Measurements from ENCODE around the gene NTN4. TPM values are rescaled to one million over a fixed set of nuclear protein-coding genes. Genes with fewer than 3 reads are reported as not detected.

Gene NTN4
- total and polyA plus RNA-seq, 10 of the 15 experiments (the other 5 are each of a cell fraction or from before 2014, with no cell fraction given): 0.15 TPM; not detected in 9

DNA sequence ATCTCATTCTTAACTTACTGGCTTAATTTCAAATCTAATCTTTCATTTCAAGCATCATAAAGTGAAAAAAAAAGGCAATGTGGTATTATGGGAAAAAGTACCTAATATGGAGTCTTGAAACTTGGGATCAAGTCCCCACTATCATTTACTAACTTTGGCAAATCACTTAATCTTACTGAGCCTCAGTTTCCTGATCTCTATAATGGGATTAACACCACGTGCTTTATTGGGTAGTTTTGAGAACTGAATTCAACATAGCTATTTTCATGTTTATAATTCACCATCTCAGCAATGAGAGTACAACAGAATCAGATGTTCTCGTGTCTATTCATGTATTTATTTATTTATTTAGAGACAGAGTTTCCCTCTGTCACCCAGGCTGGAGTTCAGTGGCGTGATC lies 78.3 kb downstream of the NTN4 start (continued):
- TF ChIP-seq REST (IDR thresholded peaks at IDR 0.05; ENCODE audit: low read depth, low read length) (no peak), SRF (IDR thresholded peaks at IDR 0.05; ENCODE audit: low read depth in 2 of 2, low read length in 2 of 2) (no peak), MAX (IDR thresholded peaks at IDR 0.05; ENCODE audit: low read depth, low read length) (no peak)

DNA sequence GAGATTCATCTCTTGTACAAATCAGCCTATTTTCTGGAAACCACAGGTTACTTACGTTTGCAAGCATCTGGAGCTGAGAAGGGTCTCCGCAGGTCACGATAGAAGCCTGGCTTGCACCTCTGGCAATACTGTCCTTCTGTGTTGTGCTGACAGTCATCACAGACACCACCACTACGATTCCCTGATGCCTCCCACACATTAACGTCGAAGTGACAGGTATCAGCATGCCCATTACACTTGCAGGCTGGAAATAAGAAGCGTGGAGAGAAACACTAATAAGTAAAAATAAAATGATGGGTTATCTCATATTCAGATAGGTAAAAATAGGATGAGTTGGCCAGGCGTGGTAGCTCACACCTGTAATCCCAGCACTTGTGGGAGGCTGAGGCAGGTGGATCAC lies 80.2 kb downstream of the NTN4 start:
- no peak for FAIRE-seq
- BruUV-seq (replicated peaks): no TSS peak
- Histone ChIP-seq H3K27me3 (replicated peaks in 1 of 2; ENCODE audit: control insufficient read depth in 2 of 2, insufficient read depth in 2 of 2, low read length in 1 of 2) (peaks cover 2 to 13% of the 10 kb centered on the region in 2 experiments), H3K4me2 (ENCODE audit: control insufficient read depth, insufficient read depth) (no peak overlapping the region), H3K4me3 (no peak overlapping the region), H3K9me3 (replicated peaks; ENCODE audit: control insufficient read depth, insufficient read depth, low read length) (no peaks in the 10 kb centered on the region), H3K27ac (ENCODE audit: control insufficient read depth, insufficient read depth) (no peak overlapping the region), H3K9ac (ENCODE audit: control insufficient read depth, insufficient read depth, low read length) (no peak overlapping the region), H3K4me1 (ENCODE audit: control insufficient read depth, insufficient read depth, low read length) (no peaks in the 10 kb centered on the region), H3K79me2 (ENCODE audit: control insufficient read depth, insufficient read depth, low read length) (no peaks in the 10 kb centered on the region), H4K20me1 (ENCODE audit: control insufficient read depth, insufficient read depth) (no peaks in the 10 kb centered on the region; the same call in 1 of the 2 replicates), H3K36me3 (ENCODE audit: control insufficient read depth in 2 of 2, insufficient read depth in 2 of 2, low read length in 1 of 2) (no peaks in the 10 kb centered on the region), H2AFZ (ENCODE audit: control insufficient read depth, low read depth, low read length) (no peak overlapping the region)
- ChIA-PET POLR2A (no interaction called here), RAD21 (ENCODE audit: unreplicated experiment) (no interaction called here), CTCF (no interaction called here), SMC1A (ENCODE audit: uncharacterized antibody, unreplicated experiment) (no interaction called here)
- intact Hi-C loops (cut with micrococcal nuclease; ENCODE audit: unreplicated experiment) (no loop called here), in situ Hi-C loops (cut with MboI) (no loop called here)
- TF ChIP-seq BACH1 (IDR thresholded peaks at IDR 0.05; ENCODE audit: borderline replicate concordance) (no peak), POU2F2 (IDR thresholded peaks at IDR 0.05; ENCODE audit: borderline replicate concordance, low read depth, low read length) (no peak), MTA3 (IDR thresholded peaks at IDR 0.05; ENCODE audit: borderline replicate concordance, low read length) (no peak), ZNF207 (IDR thresholded peaks at IDR 0.05; ENCODE audit: borderline replicate concordance) (no peak), TAF1 (IDR thresholded peaks at IDR 0.05; ENCODE audit: borderline replicate concordance, low read depth, low read length) (no peak), YY1 (IDR thresholded peaks at IDR 0.05; ENCODE audit: low read depth, low read length) (no peak), CEBPB (IDR thresholded peaks at IDR 0.05; ENCODE audit: borderline replicate concordance in 1 of 2, low read depth in 2 of 2, low read length in 2 of 2) (no peak), ASH2L (IDR thresholded peaks at IDR 0.05; ENCODE audit: borderline replicate concordance, low read depth) (no peak), KAT2A (conservative IDR thresholded peaks at IDR 0.05; ENCODE audit: control insufficient read depth, low read depth, low read length) (no peak)
- TF ChIP-seq, protein P1, sequence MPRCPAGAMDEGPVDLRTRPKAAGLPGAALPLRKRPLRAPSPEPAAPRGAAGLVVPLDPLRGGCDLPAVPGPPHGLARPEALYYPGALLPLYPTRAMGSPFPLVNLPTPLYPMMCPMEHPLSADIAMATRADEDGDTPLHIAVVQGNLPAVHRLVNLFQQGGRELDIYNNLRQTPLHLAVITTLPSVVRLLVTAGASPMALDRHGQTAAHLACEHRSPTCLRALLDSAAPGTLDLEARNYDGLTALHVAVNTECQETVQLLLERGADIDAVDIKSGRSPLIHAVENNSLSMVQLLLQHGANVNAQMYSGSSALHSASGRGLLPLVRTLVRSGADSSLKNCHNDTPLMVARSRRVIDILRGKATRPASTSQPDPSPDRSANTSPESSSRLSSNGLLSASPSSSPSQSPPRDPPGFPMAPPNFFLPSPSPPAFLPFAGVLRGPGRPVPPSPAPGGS (IDR thresholded peaks at IDR 0.05; ENCODE audit: borderline replicate concordance, insufficient read depth, low read depth, low read length, poor library complexity, severe bottlenecking): no peak
- TF ChIP-seq, protein P2, sequence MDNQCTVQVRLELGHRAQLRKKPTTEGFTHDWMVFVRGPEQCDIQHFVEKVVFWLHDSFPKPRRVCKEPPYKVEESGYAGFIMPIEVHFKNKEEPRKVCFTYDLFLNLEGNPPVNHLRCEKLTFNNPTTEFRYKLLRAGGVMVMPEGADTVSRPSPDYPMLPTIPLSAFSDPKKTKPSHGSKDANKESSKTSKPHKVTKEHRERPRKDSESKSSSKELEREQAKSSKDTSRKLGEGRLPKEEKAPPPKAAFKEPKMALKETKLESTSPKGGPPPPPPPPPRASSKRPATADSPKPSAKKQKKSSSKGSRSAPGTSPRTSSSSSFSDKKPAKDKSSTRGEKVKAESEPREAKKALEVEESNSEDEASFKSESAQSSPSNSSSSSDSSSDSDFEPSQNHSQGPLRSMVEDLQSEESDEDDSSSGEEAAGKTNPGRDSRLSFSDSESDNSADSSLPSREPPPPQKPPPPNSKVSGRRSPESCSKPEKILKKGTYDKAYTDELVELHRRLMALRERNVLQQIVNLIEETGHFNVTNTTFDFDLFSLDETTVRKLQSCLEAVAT (IDR thresholded peaks at IDR 0.05): no peak
- no peak for DNase-seq (ENCODE audit: low read depth, low spot score)
- WGBS (ENCODE audit: insufficient coverage, insufficient replicate concordance, low lambda C conversion rate, missing lambda C conversion rate): 31% methylated on average over 8 of the region's 8 CpGs
- no peak for ATAC-seq
